Effector memory CD4-positive, alpha-beta T cell (primary cell): Measurements from ENCODE around the gene TRIM62.

ENCODE experiments used
- DNase-seq, 3 donors: peaks; one replicate each; pipeline ENCODE4 v3.0.0-alpha.2; 2020
- H3K27ac ChIP-seq: 2 replicates; pipeline ENCODE4 v1.7.0; 2013; ENCODE audit warnings: mild to moderate bottlenecking, low read length, moderate library complexity; ENCODE audit not compliant: insufficient read depth, poor library complexity, severe bottlenecking
- H3K27me3 ChIP-seq: replicated peaks from 2 replicates; pipeline ENCODE4 v1.7.0; 2013; ENCODE audit warnings: mild to moderate bottlenecking, low read length; ENCODE audit not compliant: insufficient read depth, control insufficient read depth, poor library complexity, severe bottlenecking
- H3K36me3 ChIP-seq: 2 replicates; pipeline ENCODE4 v1.7.0; 2013; ENCODE audit warnings: mild to moderate bottlenecking, low read length, moderate library complexity; ENCODE audit not compliant: control insufficient read depth, insufficient read depth
- H3K4me1 ChIP-seq: 2 replicates; pipeline ENCODE4 v1.7.0; 2013; ENCODE audit warnings: low read length, mild to moderate bottlenecking; ENCODE audit not compliant: control insufficient read depth, insufficient read depth, poor library complexity, severe bottlenecking
- H3K4me3 ChIP-seq: 2 replicates; pipeline ENCODE4 v1.7.0; 2013; ENCODE audit warnings: low read length, low read depth, mild to moderate bottlenecking; ENCODE audit not compliant: insufficient read depth, poor library complexity, severe bottlenecking
- H3K9me3 ChIP-seq: 2 replicates; pipeline ENCODE4 v1.7.0; 2013; ENCODE audit warnings: mild to moderate bottlenecking, low read length, moderate library complexity; ENCODE audit not compliant: control insufficient read depth

TRIM62 gene

DNA sequence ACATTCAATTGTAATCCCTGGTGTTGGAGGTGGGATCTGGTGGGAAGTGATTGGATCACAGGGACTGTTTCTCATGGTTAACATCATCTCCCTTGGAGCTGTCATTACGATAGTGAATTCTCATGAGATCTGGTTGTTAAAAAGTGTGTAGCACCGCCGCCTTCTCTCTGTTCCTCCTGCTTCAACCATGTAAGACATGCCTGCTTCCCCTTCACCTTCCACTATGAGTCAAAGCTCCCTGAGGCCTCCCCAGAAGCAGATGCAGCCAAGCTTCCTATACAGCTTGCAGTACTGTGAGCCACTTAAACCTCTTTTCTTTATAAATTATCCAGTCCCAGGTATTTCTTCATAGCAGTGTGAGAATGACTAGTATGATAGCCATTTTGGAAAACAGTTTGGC is 30.1 kb upstream of the TRIM62 start:
- no peaks in the 10 kb centered on the region for H3K27me3 ChIP-seq
- no peak overlapping the region for H3K4me3 ChIP-seq
- no peak overlapping the region for H3K27ac ChIP-seq
- DNase-seq: no peak
- H3K9me3 ChIP-seq: no peaks in the 10 kb centered on the region
- H3K36me3 ChIP-seq: no peaks in the 10 kb centered on the region
- H3K4me1 ChIP-seq: no peaks in the 10 kb centered on the region

DNA sequence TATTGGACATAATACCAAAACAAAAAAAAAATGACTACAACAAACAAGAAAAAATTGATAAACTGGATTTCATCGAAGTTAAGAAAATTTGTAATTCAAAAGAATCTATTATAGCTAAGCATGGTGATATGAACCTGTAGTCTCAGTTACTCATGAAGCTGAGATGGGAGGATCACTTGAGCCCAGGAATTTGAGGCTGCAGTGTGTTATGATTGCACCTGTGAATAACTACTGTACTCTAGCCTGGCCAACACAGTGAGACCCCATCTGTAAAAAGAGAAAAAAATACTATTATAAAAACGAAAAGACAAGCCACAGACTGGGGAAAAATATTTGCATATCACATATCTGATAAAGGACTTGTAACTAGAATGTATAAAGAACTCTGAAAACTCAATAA is 24.5 kb upstream of the TRIM62 start:
- H3K9me3 ChIP-seq: no peaks in the 10 kb centered on the region
- H3K27me3 ChIP-seq: no peaks in the 10 kb centered on the region
- H3K27ac ChIP-seq: no peak overlapping the region
- DNase-seq: no peak
- H3K36me3 ChIP-seq: no peaks in the 10 kb centered on the region
- no peak overlapping the region for H3K4me3 ChIP-seq
- H3K4me1 ChIP-seq: no peaks in the 10 kb centered on the region

GRCh38 chr1:33195556-33195955 is 13.7 kb upstream of the TRIM62 start:
- Histone ChIP-seq H3K36me3 (no peaks in the 10 kb centered on the region), H3K4me1 (no peaks in the 10 kb centered on the region), H3K27me3 (peaks cover 4% of the 10 kb centered on the region), H3K9me3 (no peaks in the 10 kb centered on the region), H3K27ac (no peak overlapping the region), H3K4me3 (no peak overlapping the region)
- DNase-seq: no peak

DNA sequence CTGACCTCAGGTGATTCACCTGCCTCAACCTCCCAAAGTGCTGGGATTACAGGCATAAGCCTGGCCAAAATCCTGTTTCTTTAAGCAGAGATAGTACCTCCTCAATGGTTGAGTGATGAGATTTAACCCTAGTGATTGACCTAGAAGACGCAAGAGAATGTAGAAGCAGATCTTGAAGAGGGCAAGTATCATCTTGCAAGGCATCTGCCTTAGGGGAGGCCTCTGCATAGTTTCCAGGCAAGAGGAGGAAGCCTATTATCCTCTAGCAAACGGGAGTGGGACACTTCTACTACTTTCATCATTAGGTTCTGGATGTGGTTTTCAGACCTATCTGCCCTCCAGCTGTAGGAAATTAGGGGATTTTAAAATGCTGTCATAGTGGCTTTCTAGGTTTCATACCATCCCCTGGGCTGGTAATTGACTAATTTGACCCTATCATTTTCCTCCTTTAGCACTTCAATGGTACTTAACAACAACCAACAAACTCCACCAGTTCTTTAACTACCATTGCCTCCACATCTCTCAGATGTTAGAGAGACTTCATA is 10.0 kb upstream of the TRIM62 start:
- H3K4me1 ChIP-seq: no peaks in the 10 kb centered on the region
- H3K36me3 ChIP-seq: no peaks in the 10 kb centered on the region
- peaks cover 4% of the 10 kb centered on the region for H3K27me3 ChIP-seq
- no peak for DNase-seq
- no peaks in the 10 kb centered on the region for H3K9me3 ChIP-seq
- no peak overlapping the region for H3K27ac ChIP-seq
- H3K4me3 ChIP-seq: no peak overlapping the region

GRCh38 chr1:33190701-33191100 is 8.9 kb upstream of the TRIM62 start:
- Histone ChIP-seq H3K9me3 (no peaks in the 10 kb centered on the region), H3K27ac (no peak overlapping the region), H3K36me3 (no peaks in the 10 kb centered on the region), H3K4me1 (no peaks in the 10 kb centered on the region), H3K27me3 (peaks cover 4% of the 10 kb centered on the region), H3K4me3 (no peak overlapping the region)
- DNase-seq: no peak

GRCh38 chr1:33188572-33189275 is 6.9 kb upstream of the TRIM62 start:
- no peak for DNase-seq
- H3K27ac ChIP-seq: no peak overlapping the region
- no peaks in the 10 kb centered on the region for H3K9me3 ChIP-seq
- H3K36me3 ChIP-seq: no peaks in the 10 kb centered on the region
- peaks cover 4% of the 10 kb centered on the region for H3K27me3 ChIP-seq
- no peak overlapping the region for H3K4me3 ChIP-seq
- no peaks in the 10 kb centered on the region for H3K4me1 ChIP-seq

- peaks cover 5% of the 10 kb centered on the region for H3K4me1 ChIP-seq
- no peaks in the 10 kb centered on the region for H3K27me3 ChIP-seq
- no peak overlapping the region for H3K4me3 ChIP-seq
- no peak overlapping the region for H3K27ac ChIP-seq
- no peak for DNase-seq
- H3K36me3 ChIP-seq: no peaks in the 10 kb centered on the region
- no peaks in the 10 kb centered on the region for H3K9me3 ChIP-seq
Observed at GRCh38 chr1:33186936-33187335, 5.1 kb upstream of the TRIM62 start.

DNA sequence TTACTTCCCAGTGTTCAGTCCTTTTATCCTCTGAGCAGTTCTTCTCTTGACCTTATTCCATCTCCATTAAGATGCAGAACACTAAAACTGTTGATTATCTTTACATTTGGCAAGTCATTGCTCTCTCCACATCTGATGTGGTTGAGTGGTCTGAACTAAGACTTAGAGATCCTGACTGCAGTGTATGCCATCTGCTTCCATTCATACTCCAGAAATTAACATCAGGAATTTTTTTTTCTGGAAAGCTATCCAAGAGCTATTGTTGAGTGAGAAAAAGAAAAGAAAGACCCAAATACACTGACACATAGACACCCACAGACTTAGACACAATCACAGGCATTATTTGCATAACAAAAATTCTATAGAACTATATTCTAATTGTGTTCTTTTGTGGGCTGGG is 3.7 kb upstream of the TRIM62 start:
- Histone ChIP-seq H3K4me1 (peaks cover 6% of the 10 kb centered on the region), H3K27ac (no peak overlapping the region), H3K4me3 (no peak overlapping the region), H3K36me3 (no peaks in the 10 kb centered on the region), H3K9me3 (no peaks in the 10 kb centered on the region), H3K27me3 (no peaks in the 10 kb centered on the region)
- no peak for DNase-seq

DNA sequence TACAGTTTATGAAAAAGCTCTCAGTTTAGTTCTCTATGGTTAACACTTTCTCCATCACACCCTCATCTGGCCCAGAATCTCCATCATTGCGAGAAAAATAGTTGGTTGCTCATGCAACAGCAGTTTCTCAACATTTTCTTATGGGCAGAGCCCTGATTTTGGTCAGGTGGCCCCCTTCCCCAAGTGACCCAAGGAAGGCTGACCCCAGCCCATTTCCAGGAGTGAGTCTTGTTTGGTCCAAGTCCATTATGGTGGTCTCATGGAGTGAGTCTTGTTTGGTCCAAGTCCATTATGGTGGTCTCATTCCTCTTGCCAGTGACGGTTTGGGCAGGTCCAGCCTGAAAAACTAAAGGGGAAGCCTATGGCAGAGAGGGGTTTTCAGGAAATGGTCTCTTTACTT is 1.5 kb upstream of the TRIM62 start:
- Histone ChIP-seq H3K4me1 (peaks cover 10% of the 10 kb centered on the region), H3K36me3 (no peaks in the 10 kb centered on the region), H3K9me3 (no peaks in the 10 kb centered on the region), H3K27me3 (no peaks in the 10 kb centered on the region), H3K27ac (no peak overlapping the region), H3K4me3 (no peak overlapping the region)
- no peak for DNase-seq

DNA sequence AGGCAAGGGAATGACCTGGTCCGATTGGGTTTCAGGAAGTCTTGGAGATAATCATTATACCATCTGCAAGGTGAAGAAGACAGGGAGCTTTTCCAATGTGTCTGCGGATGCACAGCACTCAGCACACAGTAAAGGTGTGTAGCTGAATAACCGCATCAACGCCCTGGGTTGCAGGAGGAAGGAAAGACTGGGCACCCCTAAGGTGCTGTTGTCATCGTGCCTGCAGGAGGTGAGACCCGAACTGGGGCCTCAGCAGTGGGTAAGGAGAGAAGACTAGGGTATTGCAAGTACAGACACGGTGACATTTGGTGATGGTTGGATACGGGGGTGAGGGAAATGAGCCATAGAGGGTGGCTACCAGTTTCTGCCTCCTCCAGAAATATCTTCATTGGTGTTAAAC is 1.1 kb upstream of the TRIM62 start:
- H3K9me3 ChIP-seq: no peaks in the 10 kb centered on the region
- no peak overlapping the region for H3K4me3 ChIP-seq
- H3K27ac ChIP-seq: no peak overlapping the region
- peaks cover 10% of the 10 kb centered on the region for H3K4me1 ChIP-seq
- H3K27me3 ChIP-seq: no peaks in the 10 kb centered on the region
- H3K36me3 ChIP-seq: no peaks in the 10 kb centered on the region
- no peak for DNase-seq
